Measurements from ENCODE around the gene KRTAP10-2. TPM values are rescaled to one million over a fixed set of nuclear protein-coding genes. Genes with fewer than 3 reads are reported as not detected.
A peak's percentile ranks its signal among the peaks of the same experiment; 100 is the strongest.
"Not testable (repeated sequence)": the region's sequence is repeated elsewhere in the genome, so short reads cannot be mapped to it uniquely, and the experiment has no call there.

KRTAP10-2 gene
- total RNA-seq, 4 donors from 2014 or later: not detected

DNA sequence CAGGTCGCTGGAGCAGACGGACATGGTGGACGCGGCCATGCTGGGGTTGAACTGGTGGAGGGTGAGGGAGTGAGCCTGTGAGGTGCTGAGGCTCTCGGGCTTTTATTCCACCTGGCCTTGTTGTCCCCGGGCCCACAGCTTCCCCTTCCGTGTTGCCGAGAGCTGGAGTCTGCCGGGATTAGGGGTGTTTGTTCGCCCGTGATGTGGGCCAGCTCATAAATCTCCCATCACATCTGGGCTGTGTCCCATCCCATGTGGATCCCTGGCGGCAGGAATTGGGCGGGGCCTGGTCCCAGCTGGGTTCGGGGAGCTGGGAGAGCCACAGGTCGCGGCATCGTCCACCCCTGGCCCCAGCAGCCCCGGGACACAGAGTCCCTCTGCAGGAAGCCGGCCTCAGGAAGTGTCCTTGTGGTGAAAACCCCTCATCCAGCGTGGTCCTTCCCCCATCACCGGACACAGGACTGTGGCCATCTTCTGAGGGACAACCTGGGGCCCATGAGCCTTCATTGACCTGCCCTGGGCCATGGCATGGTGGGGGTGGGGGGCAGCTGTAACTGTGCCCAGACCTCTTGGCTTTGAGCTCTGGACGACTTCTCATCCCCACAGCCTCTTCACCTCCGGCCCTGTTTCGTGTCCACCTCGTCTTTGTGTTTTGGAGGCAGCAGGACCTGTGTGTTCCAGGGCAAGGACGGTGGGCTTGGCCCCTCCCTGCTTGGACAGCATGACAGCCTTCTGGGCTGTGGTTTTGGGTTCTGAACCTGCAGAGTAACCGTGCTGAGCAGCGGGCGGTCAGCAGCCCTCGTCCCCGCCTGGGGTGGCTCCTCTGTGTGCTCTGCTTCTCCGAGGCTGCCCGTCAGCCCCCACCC, 41.4 kb upstream of the KRTAP10-2 start, which contains the start of gene KRTAP10-6:
KRTAP10-6 (minus strand) TSS at position 60 of the 866 bp plus-strand sequence; CDS start at position 39, 21 bp downstream.
- Histone ChIP-seq H3K27ac (replicated peaks in 1 of 4) (no peak within 1 kb of the TSS), H3K27me3 (peaks cover 0 to 46% (median 0%) of the 10 kb centered on the region in 4 donors), H3K4me1 (no peaks in the 10 kb centered on the region), H3K4me3 (no peak within 1 kb of the TSS), H3K9me3 (no peaks in the 10 kb centered on the region), H3K36me3 (no peaks in the 10 kb centered on the region)
- peak; percentile 86 for DNase-seq (ENCODE audit: extremely low spot score)
- TF ChIP-seq EP300 (IDR thresholded peaks at IDR 0.05) (no peak), POLR2A (IDR thresholded peaks at IDR 0.05; ENCODE audit: low read depth) (no peak), POLR2AphosphoS5 (IDR thresholded peaks at IDR 0.05) (no peak)
- TF ChIP-seq, protein P1, sequence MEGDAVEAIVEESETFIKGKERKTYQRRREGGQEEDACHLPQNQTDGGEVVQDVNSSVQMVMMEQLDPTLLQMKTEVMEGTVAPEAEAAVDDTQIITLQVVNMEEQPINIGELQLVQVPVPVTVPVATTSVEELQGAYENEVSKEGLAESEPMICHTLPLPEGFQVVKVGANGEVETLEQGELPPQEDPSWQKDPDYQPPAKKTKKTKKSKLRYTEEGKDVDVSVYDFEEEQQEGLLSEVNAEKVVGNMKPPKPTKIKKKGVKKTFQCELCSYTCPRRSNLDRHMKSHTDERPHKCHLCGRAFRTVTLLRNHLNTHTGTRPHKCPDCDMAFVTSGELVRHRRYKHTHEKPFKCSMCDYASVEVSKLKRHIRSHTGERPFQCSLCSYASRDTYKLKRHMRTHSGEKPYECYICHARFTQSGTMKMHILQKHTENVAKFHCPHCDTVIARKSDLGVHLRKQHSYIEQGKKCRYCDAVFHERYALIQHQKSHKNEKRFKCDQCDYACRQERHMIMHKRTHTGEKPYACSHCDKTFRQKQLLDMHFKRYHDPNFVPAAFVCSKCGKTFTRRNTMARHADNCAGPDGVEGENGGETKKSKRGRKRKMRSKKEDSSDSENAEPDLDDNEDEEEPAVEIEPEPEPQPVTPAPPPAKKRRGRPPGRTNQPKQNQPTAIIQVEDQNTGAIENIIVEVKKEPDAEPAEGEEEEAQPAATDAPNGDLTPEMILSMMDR (IDR thresholded peaks at IDR 0.05): no peak
- 69% methylated on average over 24 of the region's 33 CpGs for WGBS
- intact Hi-C loops (cut with DNase I): no loop called here

DNA sequence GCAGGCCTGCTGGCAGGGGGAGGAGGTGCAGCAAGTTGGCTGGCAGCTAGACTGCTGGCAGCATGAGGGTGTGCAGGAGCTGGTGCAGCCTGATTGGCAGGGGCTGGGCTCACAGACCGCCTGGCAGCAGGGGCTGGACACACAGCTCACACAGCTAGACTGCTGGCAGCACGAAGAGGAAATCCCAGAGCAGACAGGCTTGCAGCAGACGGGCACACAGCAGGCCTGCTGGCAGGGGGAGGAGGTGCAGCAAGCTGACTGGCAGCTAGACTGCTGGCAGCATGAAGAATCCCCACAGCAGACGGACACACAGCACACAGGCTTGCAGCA, 40.5 kb upstream of the KRTAP10-2 start:
- H3K36me3 ChIP-seq; H3K9me3 ChIP-seq; H3K27ac ChIP-seq (replicated peaks in 1 of 4); intact Hi-C loops (cut with DNase I); H3K4me3 ChIP-seq; DNase-seq (ENCODE audit: extremely low spot score); H3K4me1 ChIP-seq: not testable (repeated sequence)
- H3K27me3 ChIP-seq: peaks cover 0 to 52% (median 0%) of the 10 kb centered on the region in 4 donors
- WGBS: no CpG with 5 or more reads among the region's 4 CpGs

DNA sequence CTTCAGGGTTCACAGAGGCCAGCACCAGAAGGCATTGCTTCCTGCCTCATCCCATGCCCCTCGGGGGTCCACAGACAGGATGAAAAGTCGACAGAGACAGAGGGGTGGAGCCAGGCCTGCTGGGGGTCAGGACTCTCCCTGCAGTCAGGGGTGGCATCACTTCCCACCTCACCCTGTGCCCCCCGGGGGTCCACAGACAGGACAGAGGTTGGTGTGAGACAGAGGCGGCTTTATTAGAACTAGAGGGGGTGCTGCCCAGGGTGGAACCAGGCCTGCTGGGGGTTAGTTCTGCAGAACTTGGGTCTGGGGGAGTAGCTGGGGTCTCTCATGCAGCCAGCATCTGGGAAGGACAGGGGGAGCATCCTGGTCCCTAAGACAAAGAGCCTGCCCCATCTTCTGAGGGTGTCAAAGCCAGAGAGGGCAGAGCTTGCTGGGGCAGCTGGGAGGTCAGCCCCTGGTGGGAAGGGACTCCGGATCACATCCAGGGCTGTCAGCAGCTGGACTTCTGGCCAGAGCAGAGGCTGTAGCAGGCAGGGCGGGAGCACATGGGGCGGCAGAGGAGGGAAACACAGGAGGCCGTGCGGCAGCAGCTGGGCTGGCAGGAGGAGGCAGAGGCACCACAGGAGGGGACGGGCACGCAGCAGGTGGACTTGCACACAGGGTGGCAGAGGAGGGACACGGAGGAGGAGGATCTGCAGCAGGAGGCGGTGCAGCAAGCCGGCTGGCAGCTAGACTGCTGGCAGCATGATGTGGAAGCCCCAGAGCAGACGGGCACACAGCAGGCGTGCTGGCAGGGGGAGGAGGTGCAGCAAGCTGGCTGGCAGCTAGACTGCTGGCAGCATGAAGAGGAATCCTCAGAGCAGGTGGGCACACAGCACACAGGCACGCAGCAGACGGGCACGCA, 39.8 kb upstream of the KRTAP10-2 start:
- H3K4me3 ChIP-seq; H3K36me3 ChIP-seq; H3K9me3 ChIP-seq; intact Hi-C loops (cut with DNase I); H3K27ac ChIP-seq (replicated peaks in 1 of 4); H3K4me1 ChIP-seq: not testable (repeated sequence)
- H3K27me3 ChIP-seq: peaks cover 0 to 56% (median 0%) of the 10 kb centered on the region in 4 donors
- peak; percentile 39 for DNase-seq (ENCODE audit: extremely low spot score)
- whole genome bisulfite sequencing: 60% methylated on average over 2 of the region's 19 CpGs

DNA sequence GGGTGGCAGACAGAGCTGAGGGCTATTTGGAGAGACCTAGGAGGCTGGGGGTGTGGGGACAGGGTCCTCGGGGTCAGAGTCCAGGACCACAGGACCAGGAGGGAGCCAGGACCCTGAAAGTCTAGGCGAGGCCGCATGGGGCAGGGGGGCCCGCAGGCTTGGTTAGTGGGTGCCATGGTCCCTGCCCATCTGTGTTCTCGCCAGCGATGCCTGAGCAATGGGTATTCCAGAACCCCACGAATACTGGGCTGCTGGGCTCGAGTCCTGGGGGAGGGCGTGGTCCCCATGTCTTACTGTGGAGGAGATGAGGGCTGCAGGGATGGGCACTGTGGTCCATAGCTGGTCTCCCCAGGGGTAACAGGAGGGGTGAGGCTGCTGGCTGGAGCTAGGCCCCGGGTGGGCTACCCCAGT, 39.0 kb upstream of the KRTAP10-2 start:
- no CpG with 5 or more reads among the region's 10 CpGs for WGBS
- Histone ChIP-seq H3K9me3 (no peaks in the 10 kb centered on the region), H3K36me3 (no peaks in the 10 kb centered on the region), H3K27ac (replicated peaks in 1 of 4) (no peak overlapping the region), H3K4me1 (no peaks in the 10 kb centered on the region), H3K27me3 (peaks cover 0 to 64% (median 0%) of the 10 kb centered on the region in 4 donors), H3K4me3 (no peak overlapping the region)
- intact Hi-C loops (cut with DNase I): no loop called here
- TF ChIP-seq, protein P1 (IDR thresholded peaks at IDR 0.05): no peak
- no peak for TF ChIP-seq POLR2AphosphoS5 (IDR thresholded peaks at IDR 0.05)
- TF ChIP-seq EP300 (IDR thresholded peaks at IDR 0.05): no peak
- no peak for TF ChIP-seq POLR2A (IDR thresholded peaks at IDR 0.05; ENCODE audit: low read depth)
- DNase-seq (ENCODE audit: extremely low spot score): peak; percentile 42

DNA sequence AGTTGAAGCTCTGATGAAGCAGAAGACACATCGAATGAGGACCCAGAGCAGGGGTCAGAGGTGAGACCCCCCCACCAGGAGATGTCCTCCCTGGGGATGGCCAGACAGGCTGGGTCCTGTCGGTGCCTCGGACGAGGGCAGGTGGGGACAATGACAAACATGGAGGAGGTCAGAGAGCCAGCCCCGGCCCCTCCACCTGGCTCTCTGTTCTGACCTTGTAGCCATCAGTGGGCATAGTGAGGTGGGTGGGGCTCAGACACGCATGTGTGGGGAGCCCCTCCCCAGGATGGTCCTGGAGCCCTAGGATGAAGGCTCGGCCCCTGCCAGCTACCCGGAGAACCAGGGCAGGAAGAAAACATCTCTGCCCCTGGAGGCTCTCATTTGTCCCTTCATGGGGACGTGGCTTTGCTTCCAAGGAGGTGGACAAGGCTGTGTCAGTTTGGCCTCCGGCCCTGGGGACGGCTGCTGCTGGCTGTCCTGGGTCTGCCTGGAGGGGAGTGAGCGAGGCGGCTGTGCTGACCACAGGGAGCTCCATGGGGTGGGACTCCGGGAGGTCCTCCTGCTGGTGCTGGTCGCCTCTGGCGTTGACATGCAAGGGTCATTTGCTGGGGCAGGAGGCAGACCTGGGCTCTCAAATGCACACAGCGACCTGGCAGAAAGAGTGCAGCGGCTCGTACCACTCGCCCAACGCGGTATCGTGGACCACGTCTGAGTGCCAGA, 38.4 kb upstream of the KRTAP10-2 start:
- intact Hi-C loops (cut with DNase I): no loop called here
- DNase-seq (ENCODE audit: extremely low spot score): peak; percentile 57
- Histone ChIP-seq H3K4me3 (no peak overlapping the region), H3K4me1 (no peaks in the 10 kb centered on the region), H3K27me3 (peaks cover 0 to 64% (median 0%) of the 10 kb centered on the region in 4 donors), H3K27ac (replicated peaks in 1 of 4) (no peak overlapping the region), H3K9me3 (no peaks in the 10 kb centered on the region), H3K36me3 (no peaks in the 10 kb centered on the region)
- WGBS: 86% methylated on average over 6 of the region's 24 CpGs
- TF ChIP-seq, protein P1 (IDR thresholded peaks at IDR 0.05): no peak
- TF ChIP-seq EP300 (IDR thresholded peaks at IDR 0.05): no peak
- no peak for TF ChIP-seq POLR2AphosphoS5 (IDR thresholded peaks at IDR 0.05)
- TF ChIP-seq POLR2A (IDR thresholded peaks at IDR 0.05; ENCODE audit: low read depth): no peak

All from esophagus muscularis mucosa (tissue), 4 donors.